GM19395 (cell line): ENCODE data around the gene KAZN.

Experiments used
- ATAC-seq: cut with Tn5 transposase; IDR thresholded peaks from one replicate; pipeline ENCODE4 v1.9.1; 2021; ENCODE audit warnings: mild to moderate bottlenecking, moderate library complexity; ENCODE audit not compliant: unreplicated experiment

KAZN gene

DNA sequence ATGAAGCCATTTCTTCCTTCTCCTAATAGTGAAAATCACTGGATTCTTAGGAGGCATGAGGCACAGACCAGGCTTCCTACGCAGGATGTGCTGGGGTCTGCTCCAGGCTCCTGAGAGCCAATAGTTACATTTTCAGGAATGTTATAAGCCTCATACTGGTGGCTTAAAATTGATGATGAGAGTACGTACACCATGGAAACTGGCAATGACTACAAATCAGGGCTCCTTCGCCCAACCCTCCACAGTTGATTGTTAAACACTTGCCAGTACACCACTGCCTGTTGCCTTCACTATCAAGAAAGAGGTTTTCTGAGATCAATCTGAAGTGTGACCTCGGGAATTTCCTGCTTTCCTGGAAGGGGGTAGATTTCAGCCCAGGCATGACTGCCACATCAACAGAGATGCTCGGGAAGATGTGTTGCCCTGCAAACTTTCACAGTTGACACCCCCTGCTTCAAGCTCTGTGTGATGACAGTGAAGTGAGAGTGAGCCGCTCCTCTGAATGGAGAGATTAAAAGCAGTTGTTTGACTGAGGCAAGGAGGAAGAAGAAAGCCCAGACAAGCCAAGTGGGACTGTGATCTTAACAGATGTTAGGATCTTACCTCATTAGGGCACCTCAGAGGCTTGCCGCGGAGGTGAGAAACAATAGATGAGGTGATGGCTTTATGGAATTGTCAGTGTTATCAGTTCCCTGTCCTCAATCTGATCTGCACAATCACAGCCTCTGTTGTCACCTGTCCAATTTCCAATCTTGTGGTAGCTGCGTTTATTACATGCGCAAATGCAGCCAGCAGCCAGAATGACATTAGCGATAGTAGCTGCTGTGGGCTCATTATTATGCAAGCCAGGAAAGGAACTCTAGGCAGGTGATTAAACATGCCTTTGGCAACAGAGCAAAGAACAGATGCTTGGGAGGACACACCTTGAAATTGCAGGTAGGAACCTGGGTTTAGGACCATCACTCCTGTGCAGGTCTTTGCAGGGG, 277.3 kb downstream of the KAZN start:
- ATAC-seq, result no peak

DNA sequence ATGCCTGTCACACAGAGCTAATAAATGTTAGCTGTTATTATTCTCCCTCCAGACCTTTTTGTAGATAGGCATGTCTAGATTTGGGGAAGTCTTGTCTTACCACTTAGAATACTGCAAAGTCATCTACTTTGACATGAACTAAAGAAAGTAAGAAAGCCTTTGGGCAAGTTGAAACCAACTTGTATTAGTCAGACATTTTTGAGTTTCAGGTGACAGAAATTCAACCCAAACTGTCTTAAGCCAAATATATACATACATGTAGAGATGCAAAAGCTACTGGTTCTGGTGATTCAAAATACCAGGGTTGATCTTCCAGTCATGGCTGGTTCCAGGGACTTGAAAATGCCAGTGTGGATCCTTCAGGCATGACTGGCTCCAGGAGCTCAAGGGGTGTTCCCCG, 278.3 kb downstream of the KAZN start:
- ATAC-seq, result no peak

DNA sequence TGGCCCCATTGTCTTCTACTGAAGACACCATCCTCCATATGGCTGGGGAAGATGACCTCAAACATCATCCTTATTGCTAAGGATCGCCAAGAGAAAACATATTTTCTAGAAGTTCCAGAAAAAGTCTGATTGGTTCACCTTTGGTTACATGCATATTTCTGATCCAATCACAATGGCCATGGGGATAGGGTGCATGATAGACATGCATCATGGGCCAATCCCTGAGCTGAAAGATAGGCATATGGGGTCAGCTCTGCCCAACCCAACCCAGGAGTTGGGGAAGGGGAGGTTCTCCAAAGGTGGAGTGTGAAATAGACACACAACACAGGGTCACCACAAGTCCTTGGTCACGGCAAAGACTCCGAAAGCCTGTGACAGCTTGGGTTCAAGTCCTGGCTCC, 278.7 kb downstream of the KAZN start:
- ATAC-seq, result no peak

DNA sequence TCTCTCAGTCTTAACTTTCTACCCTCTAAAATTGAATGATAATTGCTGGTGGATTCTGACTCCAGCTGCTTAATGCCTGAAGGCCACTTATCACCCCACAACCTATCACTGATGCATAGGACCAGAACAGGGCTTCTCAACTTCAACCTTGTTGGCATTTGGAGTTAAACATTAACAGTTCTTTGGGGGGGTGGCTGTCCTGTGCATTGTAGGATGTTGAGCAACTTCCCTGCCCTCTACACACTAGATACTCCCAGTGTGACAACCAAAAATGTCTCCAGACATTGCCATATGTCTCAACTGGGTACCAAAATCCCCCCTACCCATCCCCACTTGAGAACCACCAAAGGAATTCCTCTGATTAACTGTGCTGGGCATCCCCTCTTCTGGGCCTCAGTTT, 279.6 kb downstream of the KAZN start:
- ATAC-seq, result no peak

DNA sequence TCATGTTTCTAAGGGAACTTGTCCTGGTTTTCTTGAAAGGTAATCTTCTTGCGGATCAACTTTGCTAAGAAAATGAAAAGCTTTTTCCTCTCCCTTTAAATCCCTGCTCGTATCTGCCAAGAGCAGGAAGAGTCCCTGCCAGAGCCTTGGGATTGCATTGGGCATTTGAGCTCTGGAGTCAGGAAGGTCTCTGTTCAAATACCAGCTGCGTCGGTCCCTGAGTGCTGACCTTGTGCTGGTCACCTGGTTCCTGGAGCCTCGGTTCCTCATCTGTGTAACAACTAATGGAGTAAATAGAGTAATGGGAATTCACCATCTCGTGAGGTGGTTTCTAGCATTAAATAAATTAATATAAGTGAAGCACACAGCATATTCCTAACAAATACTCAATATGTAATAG, 280.5 kb downstream of the KAZN start:
- no peak for ATAC-seq

DNA sequence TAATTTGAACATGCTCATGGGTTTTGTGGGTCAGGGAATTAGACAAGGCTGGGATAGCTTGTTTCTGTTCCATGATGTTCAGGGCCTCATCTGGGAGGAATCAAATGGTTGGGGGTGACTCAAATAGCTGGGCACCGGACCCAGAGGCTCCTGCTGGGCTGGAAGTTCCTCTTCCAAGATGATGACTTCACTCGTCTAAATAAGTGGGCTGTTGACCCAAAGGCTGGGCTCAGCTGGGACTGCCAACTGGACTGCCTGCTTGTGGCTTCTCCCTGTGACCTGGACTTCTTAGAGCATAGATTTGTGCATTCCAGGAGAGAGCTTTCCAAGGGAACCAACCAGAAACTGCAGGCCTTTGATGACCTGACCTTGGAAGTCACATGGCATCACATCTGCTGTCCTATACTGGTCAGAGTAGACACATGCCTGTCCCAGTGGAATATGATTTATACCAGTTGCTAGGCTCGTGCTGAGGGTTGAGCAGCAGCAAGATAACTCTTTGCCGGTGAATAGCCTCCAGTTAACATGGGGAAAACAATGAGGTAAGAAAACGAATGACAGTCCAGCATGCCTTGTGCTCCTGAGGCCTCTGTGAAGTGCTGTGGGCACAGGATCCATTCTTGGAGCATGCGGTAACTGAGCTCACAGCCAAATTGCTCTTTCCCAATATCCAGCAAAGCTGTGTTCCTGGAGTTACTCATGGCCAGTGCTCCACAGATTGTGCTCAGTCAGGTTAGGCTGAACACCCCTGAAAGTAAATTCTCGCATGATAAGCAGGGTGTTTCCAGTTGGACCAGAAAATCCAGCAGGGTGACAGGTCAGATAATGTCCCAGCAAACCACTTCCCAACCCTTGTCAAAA, 282.2 kb downstream of the KAZN start:
- ATAC-seq, result no peak

DNA sequence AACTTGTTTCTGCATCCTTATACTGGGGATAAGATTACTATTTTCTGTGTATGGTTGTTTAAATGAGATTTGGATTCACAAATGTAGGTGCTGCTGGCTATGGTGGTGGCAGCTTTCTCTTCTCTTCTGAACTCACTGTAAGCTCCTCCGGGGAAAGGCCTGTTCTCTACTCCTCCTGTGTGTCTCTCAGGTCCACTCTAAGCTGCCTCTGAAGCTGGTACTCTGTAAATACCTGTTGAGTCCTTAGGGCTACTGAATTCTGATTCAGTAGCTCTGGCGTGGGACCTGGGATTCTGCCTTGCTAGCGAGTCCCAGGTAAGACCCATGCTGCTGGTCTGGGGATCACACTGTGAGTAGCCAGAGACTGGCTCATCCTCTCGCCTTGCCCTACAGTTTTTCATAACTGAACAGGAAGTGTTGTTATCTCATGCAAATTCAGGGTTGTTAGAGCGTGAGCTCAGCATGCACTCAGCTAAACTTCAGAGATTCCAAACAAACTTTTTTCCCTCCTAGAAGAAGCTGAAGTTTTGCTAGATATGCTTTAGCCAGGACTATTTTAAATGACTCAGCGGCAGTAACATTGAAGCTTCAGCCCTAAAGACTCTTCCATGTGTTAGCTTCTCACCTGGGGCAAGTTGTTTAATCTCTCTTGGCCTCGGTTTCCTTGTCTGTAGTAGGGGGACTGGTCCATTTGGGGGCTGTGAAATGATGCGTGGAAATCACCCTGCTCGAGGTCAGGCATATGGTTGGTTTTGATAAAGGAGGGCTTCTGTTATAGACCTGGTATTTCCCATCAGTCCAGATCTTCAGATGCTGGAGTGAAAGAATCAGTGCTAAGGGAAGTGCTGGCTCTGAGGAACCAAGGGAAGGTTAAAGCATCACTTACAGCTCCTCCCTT, 283.5 kb downstream of the KAZN start:
- no peak for ATAC-seq

DNA sequence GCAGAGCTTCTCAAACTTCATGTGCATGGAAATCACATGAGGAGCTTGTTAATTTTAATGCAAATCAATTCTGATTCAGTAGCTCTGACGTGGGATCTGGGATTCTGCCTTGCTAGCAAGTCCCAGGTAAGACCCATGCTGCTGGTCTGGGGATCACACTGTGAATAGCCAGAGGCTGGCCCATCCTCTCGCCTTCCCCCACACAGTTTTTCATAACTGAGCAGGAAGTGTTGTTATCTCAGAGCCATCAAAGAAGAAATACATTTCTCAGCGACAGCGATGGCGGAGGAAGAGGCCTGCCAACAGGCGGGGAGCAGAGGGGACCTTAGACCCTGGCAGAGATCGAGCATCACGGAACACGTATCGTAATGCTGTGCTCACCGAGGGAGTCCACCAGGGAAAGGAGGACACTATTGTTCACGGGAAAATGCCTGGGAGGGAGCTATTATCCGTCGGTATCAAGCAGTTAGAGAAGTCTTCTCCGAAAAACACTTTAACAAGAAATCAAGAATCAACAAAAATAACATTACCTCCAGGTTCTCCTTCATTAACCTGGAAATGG, 286.2 kb downstream of the KAZN start:
- ATAC-seq, result no peak

DNA sequence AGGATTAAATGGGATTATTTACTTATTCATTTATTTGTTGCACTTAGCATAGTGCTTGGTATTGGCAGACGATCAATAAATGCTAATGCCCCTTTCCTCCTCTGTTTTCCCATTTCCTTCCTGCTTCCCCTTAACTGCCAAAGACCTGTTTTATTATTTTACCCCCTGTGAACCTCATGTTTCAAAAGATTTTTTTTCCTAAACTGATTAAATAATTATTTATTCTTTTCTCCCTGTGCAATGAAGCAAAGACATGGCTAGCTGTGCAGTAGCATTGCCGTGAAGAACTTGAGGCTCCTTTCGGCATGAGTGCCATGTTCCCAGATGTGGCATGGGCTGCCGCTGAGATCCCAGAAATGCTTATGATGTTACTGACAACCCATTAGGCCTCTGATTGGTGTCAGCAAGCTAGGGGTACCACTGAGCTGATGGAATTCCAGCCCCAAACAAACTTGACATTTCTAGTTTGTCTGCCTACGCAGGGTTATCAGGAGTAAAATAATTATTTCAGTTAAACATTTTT, 288.6 kb downstream of the KAZN start:
- ATAC-seq, result no peak

DNA sequence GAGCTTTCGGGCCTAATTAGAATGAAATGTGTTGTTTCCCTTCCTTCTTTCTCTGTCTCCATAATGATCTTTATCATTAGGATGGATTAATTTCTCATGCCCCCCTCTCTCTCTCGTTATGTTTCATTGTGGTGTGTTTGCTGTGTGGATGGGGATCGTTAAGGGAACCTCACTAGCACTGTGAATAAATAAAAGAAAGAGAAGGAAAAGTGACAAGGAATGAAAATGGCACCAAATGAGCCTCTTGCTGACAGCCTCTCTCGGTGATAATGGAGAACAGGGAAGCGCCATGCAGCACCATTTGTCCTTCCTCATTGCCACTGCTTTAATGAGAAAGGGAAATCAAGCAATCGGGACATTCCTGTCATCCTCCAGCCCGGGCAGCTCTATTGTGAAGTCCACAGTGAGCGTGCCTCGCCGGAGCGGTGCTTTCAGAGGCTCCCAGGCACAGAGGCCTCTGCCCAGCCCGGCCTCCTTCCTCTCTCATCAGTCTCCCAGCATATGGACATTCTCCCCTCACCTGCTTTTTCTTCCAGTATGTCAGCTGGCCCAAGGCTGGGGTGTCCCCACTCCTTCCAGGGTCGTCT, 289.4 kb downstream of the KAZN start:
- no peak for ATAC-seq

DNA sequence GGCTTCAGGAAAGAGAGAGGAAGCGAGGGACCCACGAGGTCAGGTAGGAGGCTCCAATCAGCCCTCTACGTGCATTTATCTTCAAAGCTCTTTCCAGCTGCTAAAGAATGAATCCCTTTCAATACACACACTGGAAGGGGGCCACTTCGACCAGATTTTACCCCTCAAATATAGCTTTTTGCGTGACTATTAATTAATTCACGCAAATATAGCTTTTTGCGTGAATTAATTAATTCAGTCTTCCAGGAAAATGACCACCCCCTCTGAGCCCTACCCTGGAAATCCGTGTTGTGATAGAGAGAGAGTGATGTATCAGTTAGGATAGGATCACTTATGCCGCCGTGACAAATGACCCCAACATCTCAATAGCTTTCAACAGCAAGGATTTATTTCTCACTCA, 289.9 kb downstream of the KAZN start:
- ATAC-seq, result no peak

DNA sequence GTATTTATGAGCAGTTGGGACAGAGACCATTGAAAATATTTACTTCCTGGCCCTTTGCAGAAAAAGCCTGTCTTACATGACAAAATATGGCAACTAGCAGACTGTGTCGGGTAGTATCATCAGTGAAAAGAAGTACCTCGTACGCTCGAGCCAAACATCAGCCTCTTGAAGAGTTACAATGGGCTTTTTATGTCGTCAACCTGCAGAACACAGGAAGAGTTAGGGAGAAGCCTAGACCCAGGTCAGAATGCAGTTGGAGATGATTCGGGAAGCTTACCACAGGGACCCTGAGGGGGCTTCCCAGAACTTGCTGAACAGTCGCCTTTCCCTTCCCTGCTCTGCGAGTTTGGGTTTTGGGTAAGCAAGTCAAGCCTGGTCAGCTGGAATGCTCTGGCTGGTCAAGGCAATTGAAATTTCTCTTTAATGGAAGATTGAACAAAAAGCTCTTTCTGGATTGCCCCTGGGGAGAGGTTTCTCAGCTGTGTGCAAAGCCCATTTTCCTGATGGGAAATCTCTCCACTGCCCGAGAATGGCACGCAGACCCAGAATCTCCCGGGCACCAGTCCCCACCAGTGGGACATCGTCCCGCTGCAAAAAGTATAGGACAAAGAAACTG, 291.4 kb downstream of the KAZN start:
- no peak for ATAC-seq

DNA sequence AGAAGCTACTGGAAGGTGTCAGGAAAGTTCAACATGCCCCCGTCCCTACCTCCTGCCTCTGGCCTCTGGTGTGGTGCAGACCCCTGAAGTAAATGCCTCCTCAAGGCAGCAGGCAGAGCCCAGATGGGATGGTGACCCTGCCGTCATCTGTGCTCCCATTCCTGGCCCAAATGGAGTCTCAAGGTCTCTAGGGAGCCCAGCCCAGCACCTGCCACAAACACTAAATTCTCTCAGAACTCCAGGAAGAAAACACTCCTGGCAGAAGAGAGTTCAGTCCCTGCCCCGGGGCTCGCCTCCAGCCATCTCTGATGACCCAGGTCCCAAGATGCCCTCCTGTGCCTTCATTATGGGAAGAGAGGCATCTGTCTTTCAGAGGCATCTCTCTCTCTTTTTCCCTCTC, 293.5 kb downstream of the KAZN start:
- no peak for ATAC-seq

DNA sequence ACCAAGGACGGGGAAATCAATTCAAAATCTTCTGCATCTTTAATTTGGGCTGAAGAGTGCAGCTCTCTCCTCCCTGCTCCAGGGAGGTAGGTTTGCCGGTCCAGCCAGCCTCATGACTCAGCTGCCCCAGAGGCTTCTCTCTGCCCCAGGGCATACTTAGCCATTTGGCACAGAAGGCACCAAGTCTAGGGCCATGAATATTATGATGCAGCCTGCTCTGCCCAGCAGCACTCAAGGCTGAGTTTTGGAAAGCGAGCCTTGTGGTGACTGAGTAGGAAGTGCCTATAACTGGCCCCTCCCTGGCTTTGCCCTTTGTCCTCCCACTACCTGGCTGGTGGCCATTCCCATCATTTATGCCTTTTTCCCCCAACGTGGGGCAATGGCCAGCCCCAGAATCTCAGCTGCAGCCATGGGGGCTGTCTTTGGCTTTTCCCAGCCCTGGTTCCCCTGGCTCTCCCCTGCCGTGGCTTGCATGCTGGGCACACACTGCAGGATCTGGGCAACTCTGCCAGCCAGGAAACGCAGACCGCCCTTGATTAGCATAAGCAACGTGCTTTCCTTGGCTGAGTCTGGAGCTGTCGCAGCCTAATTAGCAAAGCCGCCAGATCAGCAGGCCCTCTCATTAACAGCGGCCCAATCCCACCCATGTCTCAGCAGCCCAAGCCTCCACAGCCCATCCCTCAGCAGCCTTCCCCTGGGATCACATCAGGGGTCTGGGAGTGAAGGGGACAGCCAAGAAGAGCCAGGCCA, 296.5 kb downstream of the KAZN start:
- no peak for ATAC-seq

DNA sequence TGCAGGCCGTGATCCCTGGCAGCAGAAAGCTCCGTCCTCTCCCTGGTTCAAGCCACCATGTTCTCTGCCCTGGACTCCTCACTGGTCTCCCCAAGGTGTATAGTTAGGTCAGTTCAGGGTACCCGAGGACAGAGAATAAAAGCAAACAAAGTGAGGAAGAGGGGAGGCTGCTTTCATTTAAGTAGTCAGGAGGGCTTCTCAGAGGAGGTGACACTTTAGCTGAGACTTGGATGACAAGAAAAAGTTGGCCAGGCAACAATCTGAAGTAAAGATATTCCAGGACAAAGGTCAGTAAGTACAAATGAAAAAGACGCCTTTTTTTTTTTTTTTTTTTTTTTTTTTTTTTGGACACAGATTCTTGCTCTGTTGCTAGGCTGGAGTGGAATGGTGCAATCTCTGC, 297.2 kb downstream of the KAZN start:
- no peak for ATAC-seq

DNA sequence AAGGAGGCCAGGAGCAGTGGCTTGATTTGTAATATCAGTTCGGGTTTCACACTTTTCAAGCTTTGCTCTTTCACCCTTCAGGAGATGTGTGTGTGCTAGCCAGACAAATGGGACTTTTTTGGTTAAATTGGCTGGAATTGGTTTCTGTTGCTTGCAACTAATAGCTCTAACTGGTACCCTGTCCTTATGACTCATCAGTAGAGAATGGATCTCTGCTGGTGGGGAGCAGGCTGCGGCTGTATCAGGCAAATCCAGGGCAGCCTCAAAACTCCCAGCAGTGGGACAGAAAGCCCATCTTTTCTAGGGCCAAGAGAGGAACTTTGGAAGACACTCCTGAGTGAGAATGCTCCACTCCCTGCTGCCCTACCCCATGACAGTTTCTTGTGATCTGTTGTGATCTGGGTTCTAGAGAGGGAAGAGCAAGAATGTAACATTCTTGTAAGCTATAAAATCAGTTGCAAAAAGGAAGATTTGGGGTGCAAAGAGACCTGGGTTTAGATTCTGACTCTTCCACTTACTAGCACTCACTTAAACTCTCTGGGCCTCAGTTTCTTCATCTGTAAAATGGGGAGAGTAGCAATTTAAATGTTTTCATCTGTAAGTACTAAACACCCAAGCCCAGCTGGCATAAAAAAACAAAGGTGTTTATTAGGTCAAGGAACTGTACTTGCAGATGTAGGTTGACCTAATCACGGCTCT, 298.0 kb downstream of the KAZN start:
- no peak for ATAC-seq

DNA sequence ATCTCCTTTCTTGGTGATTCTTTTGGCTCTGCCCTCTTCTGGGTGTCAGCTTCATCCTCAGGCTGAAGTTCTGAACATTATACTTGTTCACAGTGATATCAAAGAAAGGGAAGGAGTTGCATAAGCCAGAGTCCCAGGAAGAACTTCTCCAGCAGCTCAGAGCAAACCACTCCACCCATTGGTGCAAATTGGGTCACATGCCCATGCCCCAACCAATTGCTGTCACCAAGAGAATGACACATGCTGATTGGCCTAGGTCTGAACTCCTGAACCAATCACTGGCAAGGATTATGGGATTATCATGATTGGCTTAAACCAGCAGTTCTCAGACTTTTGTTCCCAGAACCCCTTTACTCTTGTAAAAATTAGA, 298.6 kb downstream of the KAZN start:
- no peak for ATAC-seq

DNA sequence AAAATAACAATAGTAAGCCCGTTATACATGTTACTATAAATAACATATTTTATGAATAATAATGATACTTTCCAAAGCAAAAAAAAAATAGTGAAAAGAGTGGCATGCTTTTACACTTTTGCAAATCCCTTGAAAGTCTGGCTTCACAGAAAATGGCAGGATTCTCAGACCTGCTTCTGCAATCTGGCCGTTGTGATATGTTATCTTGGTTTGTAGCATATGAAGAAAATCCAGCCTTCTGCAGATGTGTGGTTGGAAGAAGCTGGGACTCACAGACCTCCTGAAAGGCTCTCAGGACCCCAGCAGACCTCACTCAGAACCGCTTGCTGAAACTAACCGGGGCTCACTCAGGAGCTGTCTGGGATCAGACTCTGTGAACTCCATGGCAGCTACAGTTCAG, 299.1 kb downstream of the KAZN start:
- ATAC-seq, result no peak
